Measurements from ENCODE around the gene PDE4D.

Gene PDE4D

DNA sequence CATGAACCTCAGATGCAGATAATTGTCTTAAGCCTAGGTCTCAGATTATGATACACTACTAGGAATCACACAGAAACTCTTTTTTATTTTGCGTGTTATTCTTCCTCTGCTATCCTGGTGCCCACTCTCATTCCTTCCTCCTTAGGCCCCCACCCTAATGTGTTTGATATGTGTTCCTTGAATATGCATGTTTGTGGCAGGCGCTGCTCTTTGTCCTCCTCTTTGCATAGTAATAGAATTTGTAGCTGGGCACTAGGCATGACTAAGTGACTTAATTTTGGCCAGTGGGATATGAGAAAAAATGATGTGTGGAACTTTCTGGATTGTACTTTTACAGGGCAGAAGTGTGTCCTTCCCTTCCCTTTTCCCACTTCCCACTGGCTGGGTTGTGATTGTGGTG lies 965.6 kb downstream of the PDE4D start:
- no peak for DNase-seq (ENCODE audit: extremely low read depth, insufficient read length)
- Histone ChIP-seq H3K4me3 (replicated peaks; ENCODE audit: low read depth, low read length) (no peak overlapping the region), H3K36me3 (ENCODE audit: control insufficient read depth, insufficient read depth, low read length) (no peaks in the 10 kb centered on the region), H3K27me3 (replicated peaks; ENCODE audit: control insufficient read depth, insufficient read depth, low read length) (no peaks in the 10 kb centered on the region; the same call in none of the 2 replicates)
- no peak for TF ChIP-seq CTCF (IDR thresholded peaks at IDR 0.05; ENCODE audit: insufficient read depth, low read length, poor library complexity, severe bottlenecking)

- no peak for TF ChIP-seq CTCF (IDR thresholded peaks at IDR 0.05; ENCODE audit: insufficient read depth, low read length, poor library complexity, severe bottlenecking)
- no peak for DNase-seq (ENCODE audit: extremely low read depth, insufficient read length)
- Histone ChIP-seq H3K4me3 (replicated peaks; ENCODE audit: low read depth, low read length) (no peak overlapping the region), H3K36me3 (ENCODE audit: control insufficient read depth, insufficient read depth, low read length) (no peaks in the 10 kb centered on the region), H3K27me3 (replicated peaks; ENCODE audit: control insufficient read depth, insufficient read depth, low read length) (no peaks in the 10 kb centered on the region; the same call in none of the 2 replicates)
Measured at GRCh38 chr5:58927181-58927580, 966.3 kb downstream of the PDE4D start.

- H3K27me3 ChIP-seq (replicated peaks; ENCODE audit: control insufficient read depth, insufficient read depth, low read length), result no peaks in the 10 kb centered on the region; the same call in 1 of the 2 replicates
- DNase-seq (ENCODE audit: extremely low read depth, insufficient read length), result no peak
- H3K4me3 ChIP-seq (replicated peaks; ENCODE audit: low read depth, low read length), result no peak overlapping the region
- H3K36me3 ChIP-seq (ENCODE audit: control insufficient read depth, insufficient read depth, low read length), result no peaks in the 10 kb centered on the region
- TF ChIP-seq CTCF (IDR thresholded peaks at IDR 0.05; ENCODE audit: insufficient read depth, low read length, poor library complexity, severe bottlenecking), result no peak
Measured at GRCh38 chr5:58926541-58926935, 967.0 kb downstream of the PDE4D start.

DNA sequence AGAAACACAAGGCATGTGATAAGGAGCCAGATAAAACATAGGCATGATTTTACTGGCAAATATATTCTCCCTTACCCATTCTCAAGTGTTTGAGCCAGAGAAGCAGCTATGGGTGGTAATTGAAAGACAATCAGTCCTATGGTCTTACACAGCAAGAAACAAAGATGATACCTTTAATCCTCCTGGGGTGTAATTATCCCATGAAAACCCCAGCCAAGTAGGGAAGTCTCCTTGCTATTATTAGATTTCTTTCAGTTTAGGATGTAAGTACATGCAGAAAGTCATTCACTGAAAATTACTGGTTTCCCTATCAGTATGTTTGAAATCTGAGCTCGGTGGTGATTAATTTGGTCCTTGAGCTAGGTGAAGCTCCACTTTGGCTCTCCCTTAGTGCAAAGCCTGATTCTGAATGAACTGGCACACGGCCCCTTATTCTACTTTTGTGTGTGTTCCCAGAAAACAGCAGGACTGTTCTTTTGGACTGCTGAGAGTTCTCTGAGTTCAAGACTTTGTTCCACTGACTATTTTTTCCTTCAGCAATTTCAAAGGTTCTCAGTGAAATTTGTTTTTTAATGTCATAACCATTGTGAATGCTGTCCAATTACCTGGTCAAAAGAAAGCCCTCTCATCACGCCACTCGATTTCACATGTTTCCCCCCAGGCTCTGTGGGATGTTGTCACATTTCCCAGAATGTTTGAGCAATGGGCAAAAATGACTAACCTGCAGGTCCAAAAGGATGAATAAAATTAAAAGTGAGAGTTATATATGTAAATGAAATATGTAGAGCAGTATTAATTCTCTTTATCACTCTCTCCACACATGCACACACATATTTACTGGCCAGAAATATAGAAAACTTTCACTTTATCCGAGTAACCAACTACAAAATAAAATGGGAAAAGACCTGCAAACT lies 967.6 kb downstream of the PDE4D start:
- no peaks in the 10 kb centered on the region; the same call in 1 of the 2 replicates for H3K27me3 ChIP-seq (replicated peaks; ENCODE audit: control insufficient read depth, insufficient read depth, low read length)
- H3K36me3 ChIP-seq (ENCODE audit: control insufficient read depth, insufficient read depth, low read length), result no peaks in the 10 kb centered on the region
- no peak for TF ChIP-seq CTCF (IDR thresholded peaks at IDR 0.05; ENCODE audit: insufficient read depth, low read length, poor library complexity, severe bottlenecking)
- no peak for DNase-seq (ENCODE audit: extremely low read depth, insufficient read length)
- no peak overlapping the region for H3K4me3 ChIP-seq (replicated peaks; ENCODE audit: low read depth, low read length)

- no peak for DNase-seq (ENCODE audit: extremely low read depth, insufficient read length)
- no peak for TF ChIP-seq CTCF (IDR thresholded peaks at IDR 0.05; ENCODE audit: insufficient read depth, low read length, poor library complexity, severe bottlenecking)
- Histone ChIP-seq H3K27me3 (replicated peaks; ENCODE audit: control insufficient read depth, insufficient read depth, low read length) (no peaks in the 10 kb centered on the region), H3K36me3 (ENCODE audit: control insufficient read depth, insufficient read depth, low read length) (no peaks in the 10 kb centered on the region), H3K4me3 (replicated peaks; ENCODE audit: low read depth, low read length) (no peak overlapping the region)
Measured at GRCh38 chr5:58924306-58924705, 969.2 kb downstream of the PDE4D start.
